Right lobe of liver (tissue), 6 donors: ENCODE results near the gene PDE6D. TPM values are rescaled to one million over a fixed set of nuclear protein-coding genes. Genes with fewer than 3 reads are reported as not detected.
A peak's percentile ranks its signal among the peaks of the same experiment; 100 is the strongest.

ENCODE experiments used
- ATAC-seq, 4 donors: fragments of 200-7000 bp; cut with Tn5 transposase; one replicate each; pipeline ENCODE4 v1.9.1; 2020; ENCODE audit warnings: mild to moderate bottlenecking in 4 of 4, moderate library complexity in 4 of 4
- DNase-seq, 3 donors: peaks; one replicate each; pipeline ENCODE4 v3.0.0-alpha.2; 2020
- H3K27ac ChIP-seq, 3 donors: fragments of 200-600 bp; one replicate each; pipeline ENCODE4 v1.8.0; 2022
- H3K27me3 ChIP-seq, 2 donors: fragments of 200-600 bp; one replicate each; pipeline ENCODE4 v1.8.0; 2022
- H3K36me3 ChIP-seq, 4 donors: fragments of 200-600 bp; sonication (generic) in 1 of 4; one replicate each; pipeline versions ENCODE4 v1.5.1 to v1.8.0; 2017 to 2022; ENCODE audit warnings: control low read depth in 1 of 4
- H3K4me1 ChIP-seq, 4 donors: fragments of 200-600 bp; sonication (generic) in 1 of 4; one replicate each; pipeline versions ENCODE4 v1.5.1 to v1.8.0; 2017 to 2022; ENCODE audit warnings: control low read depth in 1 of 4
- H3K4me3 ChIP-seq, 3 donors: fragments of 200-600 bp; one replicate each; pipeline ENCODE4 v1.8.0; 2022
- H3K9me3 ChIP-seq, 4 donors: fragments of 200-600 bp; sonication (generic) in 1 of 4; one replicate each; pipeline versions ENCODE4 v1.5.1 to v1.8.0; 2017 to 2022; ENCODE audit warnings: control low read depth in 1 of 4
- POLR2A ChIP-seq: fragments of 450-650 bp; IDR thresholded peaks from one replicate; pipeline ENCODE4 v1.6.1; 2017; ENCODE audit warnings: antibody characterized with exemption, mild to moderate bottlenecking
- WGBS: methylation state at CpG from one replicate; pipeline ENCODE4 v1.1.6; 2018; ENCODE audit warnings: low coverage, low lambda C conversion rate; ENCODE audit not compliant: insufficient coverage; ENCODE audit errors: missing lambda C conversion rate; 5-methylcytosine and 5-hydroxymethylcytosine counted together
- intact Hi-C, 2 donors: fragments of 100-400 bp; cut with DNase I; formaldehyde crosslinking; loops; one replicate each; pipeline versions ENCODE4 v1.11.2 to v1.14.1; 2022
- total RNA-seq, 6 experiments: library from RNA; depleted of rRNA in 2 of 6; stranded (reverse); fragments of >200 nt in 2 of 6; fragmentation: NEBNext Ultra II Directional in 3 of 6; extraction: Animal tissue kit (Norgen Biotek cat#: 25700) in 3 of 6; gene quantifications; one replicate each; pipeline versions ENCODE4 v1.1.0 to v1.2.4, GENCODE V29; 2016 to 2023
- TF ChIP-seq, protein P1 (sequence below), 4 donors: fragments of 200-600 bp in 3 of 4; fragments of 450-650 bp in 1 of 4; IDR thresholded peaks; one replicate each; pipeline versions ENCODE4 v1.5.1 to v1.8.0; 2016 to 2022; ENCODE audit warnings: antibody characterized with exemption in 4 of 4, mild to moderate bottlenecking in 2 of 4
- donor health status: DM: no; HTN: yes; CAD: no.
- donor health status: DM: no; HTN: no; CAD: no.
- donor health status: DM: no; HTN: no; CAD: no.
- donor health status: DM: no; HTN: yes; CAD: no.
- donor health status: DM: no; HTN: yes; CAD: no.

Gene PDE6D
- total RNA-seq, 6 experiments from 2014 or later = 7.1 to 10.4 (median 8.3) TPM

DNA sequence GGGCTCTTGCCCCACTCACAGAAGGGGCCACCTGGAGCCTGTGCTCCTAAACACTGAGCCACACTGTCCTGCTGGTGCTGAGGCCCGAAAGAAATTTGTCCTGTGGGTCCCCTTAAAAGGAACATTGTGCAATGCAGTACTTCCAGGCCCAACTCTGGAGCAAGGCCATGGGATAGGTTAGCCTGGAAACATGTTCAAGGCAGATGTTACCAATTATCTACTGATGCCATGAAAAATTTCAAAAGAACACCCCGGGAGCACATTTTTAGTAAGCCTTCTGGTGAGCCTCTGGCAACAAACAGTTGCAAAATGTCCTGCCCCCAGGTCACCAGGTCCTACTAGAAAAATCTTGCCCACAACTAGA is 85.1 kb downstream of the PDE6D start:
- H3K27me3 ChIP-seq = no peaks in the 10 kb centered on the region
- WGBS = 15% methylated on average over 2 of the region's 2 CpGs
- TF ChIP-seq, protein P1, sequence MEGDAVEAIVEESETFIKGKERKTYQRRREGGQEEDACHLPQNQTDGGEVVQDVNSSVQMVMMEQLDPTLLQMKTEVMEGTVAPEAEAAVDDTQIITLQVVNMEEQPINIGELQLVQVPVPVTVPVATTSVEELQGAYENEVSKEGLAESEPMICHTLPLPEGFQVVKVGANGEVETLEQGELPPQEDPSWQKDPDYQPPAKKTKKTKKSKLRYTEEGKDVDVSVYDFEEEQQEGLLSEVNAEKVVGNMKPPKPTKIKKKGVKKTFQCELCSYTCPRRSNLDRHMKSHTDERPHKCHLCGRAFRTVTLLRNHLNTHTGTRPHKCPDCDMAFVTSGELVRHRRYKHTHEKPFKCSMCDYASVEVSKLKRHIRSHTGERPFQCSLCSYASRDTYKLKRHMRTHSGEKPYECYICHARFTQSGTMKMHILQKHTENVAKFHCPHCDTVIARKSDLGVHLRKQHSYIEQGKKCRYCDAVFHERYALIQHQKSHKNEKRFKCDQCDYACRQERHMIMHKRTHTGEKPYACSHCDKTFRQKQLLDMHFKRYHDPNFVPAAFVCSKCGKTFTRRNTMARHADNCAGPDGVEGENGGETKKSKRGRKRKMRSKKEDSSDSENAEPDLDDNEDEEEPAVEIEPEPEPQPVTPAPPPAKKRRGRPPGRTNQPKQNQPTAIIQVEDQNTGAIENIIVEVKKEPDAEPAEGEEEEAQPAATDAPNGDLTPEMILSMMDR (IDR thresholded peaks at IDR 0.05) = no peak
- no peak for TF ChIP-seq POLR2A
- H3K36me3 ChIP-seq = no peaks in the 10 kb centered on the region
- intact Hi-C loops = no loop called here
- H3K9me3 ChIP-seq = no peaks in the 10 kb centered on the region
- H3K4me1 ChIP-seq = peaks cover 0 to 15% (median 3%) of the 10 kb centered on the region in 4 donors
- peak; percentile 41 to 84 (median 68) for ATAC-seq
- peak overlapping the region in 1 of 3 donors; percentile 80 for H3K27ac ChIP-seq
- no peak overlapping the region for H3K4me3 ChIP-seq
- peak in 1 of 3 donors; percentile 76 for DNase-seq

DNA sequence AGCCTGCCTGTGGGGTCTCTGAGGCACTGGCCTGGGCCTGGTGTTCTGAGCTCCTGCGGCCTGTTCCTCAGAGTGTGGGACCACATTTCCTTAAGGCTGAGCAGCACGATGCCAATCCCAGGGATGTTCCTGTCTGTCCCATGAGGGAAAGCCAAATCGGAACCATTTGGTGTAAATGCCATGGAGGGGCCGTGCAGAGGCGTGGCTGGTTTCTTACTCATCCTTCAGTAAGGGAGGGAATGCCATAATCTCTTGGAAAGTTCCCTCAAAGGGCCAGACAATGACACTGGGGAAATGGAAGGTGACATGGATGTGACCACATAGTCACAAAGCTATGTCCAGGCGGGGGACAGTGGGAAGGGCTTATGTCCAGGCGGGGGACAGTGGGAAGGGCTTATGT is 87.1 kb downstream of the PDE6D start:
- no peaks in the 10 kb centered on the region for H3K36me3 ChIP-seq
- intact Hi-C loops = no loop called here
- ATAC-seq (no peak), DNase-seq (no peak)
- no peaks in the 10 kb centered on the region for H3K27me3 ChIP-seq
- no peak overlapping the region for H3K27ac ChIP-seq
- peaks cover 0 to 15% (median 3%) of the 10 kb centered on the region in 4 donors for H3K4me1 ChIP-seq
- no peak overlapping the region for H3K4me3 ChIP-seq
- TF ChIP-seq, protein P1 (IDR thresholded peaks at IDR 0.05) = no peak
- TF ChIP-seq POLR2A = no peak
- no peaks in the 10 kb centered on the region for H3K9me3 ChIP-seq
- WGBS = 96% methylated on average over 3 of the region's 7 CpGs

DNA sequence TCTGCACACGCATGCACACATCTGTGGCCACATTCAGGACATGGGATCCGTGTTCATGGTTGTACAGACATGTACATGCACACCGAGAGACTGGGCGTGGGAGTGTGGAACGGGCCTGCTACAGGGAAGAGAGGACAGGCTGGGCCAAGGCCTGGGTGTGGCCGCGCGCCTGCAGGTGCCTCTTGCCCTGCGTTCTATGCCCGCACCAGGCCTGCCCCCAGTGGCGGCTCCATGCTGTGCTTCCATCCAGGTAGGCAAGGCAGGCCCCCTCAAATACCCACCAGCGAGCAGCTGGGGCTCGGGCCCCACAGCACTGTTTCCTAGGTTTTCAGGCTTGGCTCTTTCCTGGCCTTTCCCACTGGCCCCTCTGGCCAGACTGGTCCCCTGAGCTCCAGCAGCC is 88.2 kb downstream of the PDE6D start:
- DNase-seq = no peak
- Histone ChIP-seq H3K9me3 (no peaks in the 10 kb centered on the region), H3K27me3 (no peaks in the 10 kb centered on the region), H3K4me3 (no peak overlapping the region), H3K36me3 (no peaks in the 10 kb centered on the region), H3K27ac (no peak overlapping the region), H3K4me1 (peaks cover 0 to 15% (median 3%) of the 10 kb centered on the region in 4 donors)
- TF ChIP-seq POLR2A = no peak
- TF ChIP-seq, protein P1 (IDR thresholded peaks at IDR 0.05) = no peak
- no peak for ATAC-seq
- WGBS = 84% methylated on average over 2 of the region's 13 CpGs
- intact Hi-C loops = no loop called here

DNA sequence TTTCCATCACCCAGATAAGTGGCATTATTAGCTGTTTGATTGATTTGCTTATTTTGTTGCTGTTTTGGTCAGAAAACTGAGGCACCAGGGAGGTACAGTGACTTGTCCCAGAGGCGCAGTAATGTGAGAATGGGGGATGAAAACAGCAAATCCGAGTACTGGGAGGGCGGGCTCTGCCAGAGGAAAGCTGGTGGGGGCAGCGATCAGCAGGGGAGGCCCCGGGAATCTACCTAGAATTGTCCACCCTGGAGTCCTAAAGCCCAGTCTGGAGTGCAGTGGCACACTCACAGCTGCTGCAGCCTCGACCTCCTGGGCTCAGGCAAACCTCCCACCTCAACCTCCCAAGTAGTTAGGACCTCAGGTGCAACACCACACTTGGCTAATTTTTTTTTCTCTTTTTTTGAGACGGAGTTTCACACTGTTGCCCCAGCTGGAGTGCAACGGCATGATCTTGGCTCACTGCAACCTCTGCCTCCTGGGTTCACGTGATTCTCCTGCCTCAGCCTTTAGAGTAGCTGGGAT is 89.8 kb downstream of the PDE6D start:
- DNase-seq (no peak), ATAC-seq (no peak)
- no peak overlapping the region for H3K27ac ChIP-seq
- intact Hi-C loops = no loop called here
- H3K36me3 ChIP-seq = no peaks in the 10 kb centered on the region
- WGBS = 52% methylated on average over 8 of the region's 9 CpGs
- no peak overlapping the region for H3K4me3 ChIP-seq
- TF ChIP-seq POLR2A = no peak
- TF ChIP-seq, protein P1 (IDR thresholded peaks at IDR 0.05) = no peak
- H3K4me1 ChIP-seq = peaks cover 0 to 10% (median 3%) of the 10 kb centered on the region in 4 donors
- no peaks in the 10 kb centered on the region for H3K9me3 ChIP-seq
- no peaks in the 10 kb centered on the region for H3K27me3 ChIP-seq
